Thyroid gland (tissue), 4 donors: ENCODE results near the gene RFX8. TPM values are rescaled to one million over a fixed set of nuclear protein-coding genes. Genes with fewer than 3 reads are reported as not detected.

ENCODE experiments used
- DNase-seq, 2 donors: peaks; one replicate each; pipeline ENCODE4 v3.0.0-alpha.2; 2019
- H3K27ac ChIP-seq, 3 donors: fragments of 200-600 bp; sonication (generic); 1 replicate in 2 of 3; 2 replicates in 1 of 3; pipeline ENCODE4 v1.5.1; 2016 to 2019; ENCODE audit warnings: mild to moderate bottlenecking in 1 of 3, moderate library complexity in 1 of 3
- H3K27me3 ChIP-seq: fragments of 200-600 bp; sonication (generic); one replicate; pipeline ENCODE4 v1.5.1; 2019
- H3K36me3 ChIP-seq, 2 donors: fragments of 200-600 bp; sonication (generic); one replicate each; pipeline ENCODE4 v1.5.1; 2016 to 2019
- H3K4me1 ChIP-seq, 2 donors: fragments of 200-600 bp; sonication (generic); one replicate each; pipeline ENCODE4 v1.5.1; 2017 to 2019
- H3K4me3 ChIP-seq, 3 donors: fragments of 200-600 bp; sonication (generic); replicated peaks in 1 of 3; 1 replicate in 2 of 3; 2 replicates in 1 of 3; pipeline ENCODE4 v1.5.1; 2016; ENCODE audit warnings: mild to moderate bottlenecking in 1 of 3
- H3K9me3 ChIP-seq: fragments of 200-600 bp; sonication (generic); one replicate; pipeline ENCODE4 v1.5.1; 2017
- CTCF ChIP-seq, 6 experiments: fragments of 200-600 bp in 3 of 6; fragments of 450-650 bp in 3 of 6; sonication (generic) in 3 of 6; IDR thresholded peaks; one replicate each; pipeline ENCODE4 v1.5.1; 2016 to 2019; ENCODE audit warnings: antibody characterized with exemption in 6 of 6, mild to moderate bottlenecking in 2 of 6, inconsistent platforms in 1 of 6, moderate library complexity in 1 of 6
- POLR2A ChIP-seq, 2 donors: fragments of 450-650 bp; IDR thresholded peaks; one replicate each; pipeline ENCODE4 v1.6.1; 2017; ENCODE audit warnings: antibody characterized with exemption in 2 of 2, mild to moderate bottlenecking in 2 of 2, moderate library complexity in 1 of 2
- WGBS, 2 donors: methylation state at CpG; one replicate each; pipeline ENCODE4 v1.1.5; 2017; 5-methylcytosine and 5-hydroxymethylcytosine counted together
- intact Hi-C: fragments of 100-400 bp; cut with DNase I; formaldehyde crosslinking; loops from one replicate; pipeline ENCODE4 v1.15.1; 2023
- total RNA-seq, 4 donors: library from RNA; depleted of rRNA; stranded (reverse); fragments of >200 nt; gene quantifications; one replicate each; pipeline ENCODE4 v1.2.3, GENCODE V29; 2016

Gene RFX8
- total RNA-seq, 4 donors from 2014 or later = 1.9 TPM; not detected in 3

GRCh38 chr2:101486994-101487393 lies 12.1 kb upstream of the RFX8 start:
- Histone ChIP-seq H3K9me3 (no peaks in the 10 kb centered on the region), H3K36me3 (no peaks in the 10 kb centered on the region), H3K27ac (no peak overlapping the region), H3K4me3 (no peak overlapping the region), H3K4me1 (no peaks in the 10 kb centered on the region), H3K27me3 (no peaks in the 10 kb centered on the region)
- TF ChIP-seq CTCF (IDR thresholded peaks at IDR 0.05) (no peak), POLR2A (IDR thresholded peaks at IDR 0.05) (no peak)
- intact Hi-C loops = no loop called here
- 91% methylated on average over 5 of the region's 5 CpGs for WGBS, 2 donors
- no peak for DNase-seq

GRCh38 chr2:101486258-101486701 lies 11.4 kb upstream of the RFX8 start:
- H3K4me1 ChIP-seq = no peaks in the 10 kb centered on the region
- intact Hi-C loops = no loop called here
- no peak for DNase-seq
- H3K4me3 ChIP-seq = no peak overlapping the region
- H3K9me3 ChIP-seq = no peaks in the 10 kb centered on the region
- no peaks in the 10 kb centered on the region for H3K27me3 ChIP-seq
- TF ChIP-seq POLR2A (IDR thresholded peaks at IDR 0.05) = no peak
- no peak for TF ChIP-seq CTCF (IDR thresholded peaks at IDR 0.05)
- H3K36me3 ChIP-seq = no peaks in the 10 kb centered on the region
- WGBS, 2 donors = 64 to 82% methylated on average over 4 of the region's 4 CpGs
- no peak overlapping the region for H3K27ac ChIP-seq

- no peak for TF ChIP-seq CTCF (IDR thresholded peaks at IDR 0.05)
- no peak for TF ChIP-seq POLR2A (IDR thresholded peaks at IDR 0.05)
- Histone ChIP-seq H3K4me1 (no peaks in the 10 kb centered on the region), H3K27me3 (no peaks in the 10 kb centered on the region), H3K27ac (no peak overlapping the region), H3K36me3 (no peaks in the 10 kb centered on the region), H3K9me3 (no peaks in the 10 kb centered on the region), H3K4me3 (no peak overlapping the region)
- intact Hi-C loops = no loop called here
- DNase-seq = no peak
- 88 to 91% methylated on average over 4 of the region's 4 CpGs for WGBS, 2 donors
Observed at GRCh38 chr2:101485856-101486255, 10.9 kb upstream of the RFX8 start.

- Histone ChIP-seq H3K4me1 (no peaks in the 10 kb centered on the region), H3K27me3 (no peaks in the 10 kb centered on the region), H3K36me3 (no peaks in the 10 kb centered on the region), H3K9me3 (no peaks in the 10 kb centered on the region), H3K4me3 (no peak overlapping the region), H3K27ac (no peak overlapping the region)
- intact Hi-C loops = no loop called here
- WGBS, 2 donors = 84 to 100% methylated on average over 2 to 8 of the region's 8 CpGs
- TF ChIP-seq POLR2A (IDR thresholded peaks at IDR 0.05) = no peak
- TF ChIP-seq CTCF (IDR thresholded peaks at IDR 0.05) = no peak
- DNase-seq = no peak
Observed at GRCh38 chr2:101480764-101481163, 5.9 kb upstream of the RFX8 start.

GRCh38 chr2:101479810-101480209 lies 4.9 kb upstream of the RFX8 start:
- 66 to 81% methylated on average over 9 of the region's 9 CpGs for WGBS, 2 donors
- H3K4me1 ChIP-seq = no peaks in the 10 kb centered on the region
- H3K4me3 ChIP-seq = no peak overlapping the region
- H3K36me3 ChIP-seq = no peaks in the 10 kb centered on the region
- H3K27ac ChIP-seq = no peak overlapping the region
- TF ChIP-seq POLR2A (IDR thresholded peaks at IDR 0.05) (no peak), CTCF (IDR thresholded peaks at IDR 0.05) (no peak)
- H3K27me3 ChIP-seq = no peaks in the 10 kb centered on the region
- H3K9me3 ChIP-seq = no peaks in the 10 kb centered on the region
- intact Hi-C loops = no loop called here
- DNase-seq = no peak
